HEK293 (cell line): Measurements from ENCODE around the gene THSD4.

Experiments
- CTCF ChIA-PET: fragments of 350-600 bp; formaldehyde crosslinking; extraction: SDS; loops from one replicate; lab custom pipeline; 2021; ENCODE audit warnings: antibody characterized with exemption; lab: Yijun Ruan, JAX
- POLR2A ChIA-PET: fragments of 300-600 bp; formaldehyde crosslinking; extraction: SDS; loops from one replicate; lab custom pipeline; 2020; ENCODE audit warnings: antibody characterized with exemption, inconsistent platforms; lab: Yijun Ruan, JAX
- H3K27ac ChIP-seq: fragments of 200-500 bp; sonication (Bioruptor generic); 2 replicates; pipeline ENCODE4 v1.5.1; 2014; ENCODE audit warnings: low read depth, low read length, control low read depth, inconsistent platforms; ENCODE audit errors: extremely low read depth
- H3K36me3 ChIP-seq, 2 experiments: fragments of 200-500 bp in 1 of 2; sonication (Bioruptor generic) in 1 of 2; 1 replicate in 1 of 2; 2 replicates in 1 of 2; pipeline ENCODE4 v1.5.1; 2014 to 2017; ENCODE audit warnings: inconsistent platforms in 2 of 2, low read length in 2 of 2; ENCODE audit not compliant: control insufficient read depth in 2 of 2, insufficient read depth in 1 of 2
- H3K4me1 ChIP-seq: fragments of 200-500 bp; sonication (Bioruptor generic); 2 replicates; pipeline ENCODE4 v1.5.1; 2014; ENCODE audit warnings: mild to moderate bottlenecking, low read length, inconsistent platforms; ENCODE audit not compliant: control insufficient read depth, insufficient read depth
- H3K4me3 ChIP-seq: 2 replicates; pipeline ENCODE4 v1.5.1; 2011; ENCODE audit warnings: low read depth, mild to moderate bottlenecking, control low read depth, low read length, moderate library complexity
- H3K9me3 ChIP-seq: fragments of 200-500 bp; sonication (Bioruptor generic); 2 replicates; pipeline ENCODE4 v1.5.1; 2014; ENCODE audit warnings: low read depth, low read length, inconsistent platforms; ENCODE audit not compliant: control insufficient read depth, insufficient read depth
- GLIS1 ChIP-seq: fragments of 450-650 bp; formaldehyde crosslinking; IDR thresholded peaks from 2 replicates; pipeline ENCODE4 v1.5.1; 2016; ENCODE audit warnings: missing biosample characterization, missing genetic modification characterization
- KLF8 ChIP-seq: fragments of 450-650 bp; formaldehyde crosslinking; IDR thresholded peaks from 2 replicates; pipeline ENCODE4 v1.5.1; 2016; ENCODE audit warnings: missing biosample characterization, missing genetic modification characterization
- OSR2 ChIP-seq: fragments of 450-650 bp; formaldehyde crosslinking; IDR thresholded peaks from 2 replicates; pipeline ENCODE4 v1.5.1; 2016; ENCODE audit warnings: missing biosample characterization, missing genetic modification characterization
- SP3 ChIP-seq: fragments of 450-650 bp; formaldehyde crosslinking; IDR thresholded peaks from 2 replicates; pipeline ENCODE4 v1.5.1; 2016; ENCODE audit warnings: missing biosample characterization, missing genetic modification characterization
- TSHZ1 ChIP-seq: fragments of 450-650 bp; formaldehyde crosslinking; IDR thresholded peaks from 2 replicates; pipeline ENCODE4 v1.5.1; 2016; ENCODE audit warnings: missing biosample characterization, missing genetic modification characterization, borderline replicate concordance
- ZBTB48 ChIP-seq: fragments of 450-650 bp; formaldehyde crosslinking; IDR thresholded peaks from 2 replicates; pipeline ENCODE4 v1.5.1; 2016; ENCODE audit warnings: missing biosample characterization, missing genetic modification characterization
- ZNF292 ChIP-seq: fragments of 450-650 bp; formaldehyde crosslinking; IDR thresholded peaks from 2 replicates; pipeline ENCODE4 v1.5.1; 2016; ENCODE audit warnings: low read depth, missing biosample characterization, missing genetic modification characterization, borderline replicate concordance
- ZNF394 ChIP-seq: fragments of 450-650 bp; formaldehyde crosslinking; IDR thresholded peaks from 2 replicates; pipeline ENCODE4 v1.5.1; 2016; ENCODE audit warnings: missing biosample characterization, missing genetic modification characterization, mild to moderate bottlenecking, moderate library complexity, borderline replicate concordance
- ZNF518A ChIP-seq: fragments of 450-650 bp; formaldehyde crosslinking; conservative IDR thresholded peaks from 2 replicates; pipeline ENCODE4 v1.5.1; 2016; ENCODE audit warnings: low read depth, missing biosample characterization, missing genetic modification characterization
- ZSCAN18 ChIP-seq: fragments of 450-650 bp; formaldehyde crosslinking; IDR thresholded peaks from 2 replicates; pipeline ENCODE4 v1.5.1; 2016; ENCODE audit warnings: missing biosample characterization, missing genetic modification characterization
- TF ChIP-seq, protein P1 (sequence below): fragments of 450-650 bp; formaldehyde crosslinking; IDR thresholded peaks from 2 replicates; pipeline ENCODE4 v1.5.1; 2016; ENCODE audit warnings: missing biosample characterization, missing genetic modification characterization
- TF ChIP-seq, protein P2 (sequence below): fragments of 450-650 bp; formaldehyde crosslinking; IDR thresholded peaks from 2 replicates; pipeline ENCODE4 v1.5.1; 2017; ENCODE audit warnings: missing biosample characterization, missing genetic modification characterization

Gene THSD4

DNA sequence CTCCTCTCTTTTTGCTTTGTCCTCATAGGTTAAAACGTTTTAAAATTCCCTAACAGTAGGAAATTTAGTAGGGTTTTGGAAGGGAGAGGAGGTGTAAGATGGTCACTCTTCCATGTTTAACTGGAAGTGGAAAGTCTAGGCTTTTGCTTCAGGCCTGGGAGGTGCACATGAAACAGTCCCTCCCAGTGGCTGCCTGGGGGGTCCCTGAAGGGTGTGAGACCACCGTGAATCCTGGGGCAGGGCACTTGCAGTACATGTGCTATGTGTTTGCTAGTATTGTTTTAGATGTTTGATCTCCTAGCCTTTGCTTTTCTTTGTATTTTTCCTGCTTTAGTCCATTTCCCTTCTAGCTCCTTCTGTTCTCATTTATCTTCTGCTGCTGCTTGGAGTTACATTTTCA, 178.5 kb downstream of the THSD4 start:
- Histone ChIP-seq H3K27ac (no peak overlapping the region), H3K9me3 (no peaks in the 10 kb centered on the region; the same call in 1 of the 2 replicates), H3K4me1 (peaks cover 24% of the 10 kb centered on the region), H3K4me3 (no peak overlapping the region), H3K36me3 (no peaks in the 10 kb centered on the region)
- TF ChIP-seq ZNF292 (tag by site-specific recombination) (no peak), GLIS1 (tag by site-specific recombination) (0 out of 2 replicates have a peak, but pooled peaks have one; percentile 28), ZNF394 (no peak), ZSCAN18 (tag by site-specific recombination) (no peak)
- CTCF ChIA-PET: interaction anchor here (0.7 to 1.1 kb wide), 3 partner anchors 17 to 157 kb away, joined by 3 read pairs; no protein-coding TSS in a partner anchor
- POLR2A ChIA-PET: interaction anchor here (3.0 kb wide), 1 partner anchor 41 kb away, joined by 13 read pairs; no protein-coding TSS in a partner anchor

GRCh38 chr15:71294251-71294910, 179.1 kb downstream of the THSD4 start:
- Histone ChIP-seq H3K4me1 (peaks cover 24% of the 10 kb centered on the region), H3K27ac (0 out of 2 replicates have a peak overlapping the region, but pooled peaks have one; percentile 47), H3K9me3 (no peaks in the 10 kb centered on the region; the same call in 1 of the 2 replicates), H3K36me3 (no peaks in the 10 kb centered on the region), H3K4me3 (no peak overlapping the region)
- ChIA-PET POLR2A (interaction anchor here (0.6 to 3.0 kb wide), 4 partner anchors 15 to 461 kb away, joined by 3 to 13 read pairs (median 4); no protein-coding TSS in a partner anchor), CTCF (interaction anchor here (0.6 to 1.1 kb wide), 7 partner anchors 17 to 449 kb away, joined by 3 to 4 read pairs (median 3); no protein-coding TSS in a partner anchor)
- TF ChIP-seq, protein P1, sequence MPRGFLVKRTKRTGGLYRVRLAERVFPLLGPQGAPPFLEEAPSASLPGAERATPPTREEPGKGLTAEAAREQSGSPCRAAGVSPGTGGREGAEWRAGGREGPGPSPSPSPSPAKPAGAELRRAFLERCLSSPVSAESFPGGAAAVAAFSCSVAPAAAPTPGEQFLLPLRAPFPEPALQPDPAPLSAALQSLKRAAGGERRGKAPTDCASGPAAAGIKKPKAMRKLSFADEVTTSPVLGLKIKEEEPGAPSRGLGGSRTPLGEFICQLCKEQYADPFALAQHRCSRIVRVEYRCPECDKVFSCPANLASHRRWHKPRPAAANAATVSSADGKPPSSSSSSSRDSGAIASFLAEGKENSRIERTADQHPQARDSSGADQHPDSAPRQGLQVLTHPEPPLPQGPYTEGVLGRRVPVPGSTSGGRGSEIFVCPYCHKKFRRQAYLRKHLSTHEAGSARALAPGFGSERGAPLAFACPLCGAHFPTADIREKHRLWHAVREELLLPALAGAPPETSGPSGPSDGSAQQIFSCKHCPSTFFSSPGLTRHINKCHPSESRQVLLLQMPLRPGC (tag by site-specific recombination): no peak
- TF ChIP-seq, protein P2, sequence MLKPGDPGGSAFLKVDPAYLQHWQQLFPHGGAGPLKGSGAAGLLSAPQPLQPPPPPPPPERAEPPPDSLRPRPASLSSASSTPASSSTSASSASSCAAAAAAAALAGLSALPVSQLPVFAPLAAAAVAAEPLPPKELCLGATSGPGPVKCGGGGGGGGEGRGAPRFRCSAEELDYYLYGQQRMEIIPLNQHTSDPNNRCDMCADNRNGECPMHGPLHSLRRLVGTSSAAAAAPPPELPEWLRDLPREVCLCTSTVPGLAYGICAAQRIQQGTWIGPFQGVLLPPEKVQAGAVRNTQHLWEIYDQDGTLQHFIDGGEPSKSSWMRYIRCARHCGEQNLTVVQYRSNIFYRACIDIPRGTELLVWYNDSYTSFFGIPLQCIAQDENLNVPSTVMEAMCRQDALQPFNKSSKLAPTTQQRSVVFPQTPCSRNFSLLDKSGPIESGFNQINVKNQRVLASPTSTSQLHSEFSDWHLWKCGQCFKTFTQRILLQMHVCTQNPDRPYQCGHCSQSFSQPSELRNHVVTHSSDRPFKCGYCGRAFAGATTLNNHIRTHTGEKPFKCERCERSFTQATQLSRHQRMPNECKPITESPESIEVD (tag by site-specific recombination): 0 out of 2 replicates have a peak, but pooled peaks have one; percentile 7

- H3K36me3 ChIP-seq: no peaks in the 10 kb centered on the region
- ChIA-PET CTCF (interaction anchor here (0.6 to 1.3 kb wide), 8 partner anchors 21 to 1861 kb away, joined by 3 to 5 read pairs (median 4); partner anchors contain the start of gene THSD4), POLR2A (interaction anchor here (0.6 to 3.0 kb wide), 5 partner anchors 16 to 462 kb away, joined by 3 to 13 read pairs (median 4); no protein-coding TSS in a partner anchor)
- peaks cover 24% of the 10 kb centered on the region for H3K4me1 ChIP-seq
- no peak overlapping the region for H3K4me3 ChIP-seq
- H3K9me3 ChIP-seq: no peaks in the 10 kb centered on the region; the same call in 1 of the 2 replicates
- H3K27ac ChIP-seq: peak overlapping the region; percentile 47
- TF ChIP-seq ZNF518A (tag by site-specific recombination) (peak; percentile 58), SP3 (tag by site-specific recombination) (peak; percentile 15), KLF8 (tag by site-specific recombination) (peak; percentile 20; the same call in 1 of the 2 replicates), TSHZ1 (tag by site-specific recombination) (peak; percentile 30; the same call in 1 of the 2 replicates), OSR2 (tag by site-specific recombination) (peak; percentile 26; the same call in 1 of the 2 replicates), ZBTB48 (tag by site-specific recombination) (peak; percentile 51; the same call in 1 of the 2 replicates)
These were observed 179.8 kb downstream of the THSD4 start for GRCh38 chr15:71294911-71295602.
